DND-41 (cell line): ENCODE data around the gene TMEM61.

ENCODE experiments used
- CTCF ChIP-seq: IDR thresholded peaks from 2 replicates; pipeline ENCODE4 v1.5.1; 2012; ENCODE audit warnings: borderline replicate concordance, low read length, moderate library complexity, mild to moderate bottlenecking; ENCODE audit not compliant: poor library complexity, severe bottlenecking; ENCODE audit errors: extremely low read depth
- EZH2 ChIP-seq: IDR thresholded peaks from 3 replicates; pipeline ENCODE4 v1.6.1; 2012; ENCODE audit warnings: borderline replicate concordance, low read depth, mild to moderate bottlenecking, moderate library complexity, low read length, inconsistent platforms; ENCODE audit not compliant: severe bottlenecking

GRCh38 chr1:54936791-54937190 lies 43.6 kb upstream of the TMEM61 start:
- TF ChIP-seq CTCF (no peak), EZH2 (no peak)
